HG03280 (cell line): ENCODE measurements around the gene LDLRAD3.

Experiments used
- ATAC-seq: cut with Tn5 transposase; IDR thresholded peaks from one replicate; pipeline ENCODE4 v1.9.1; 2021; ENCODE audit warnings: mild to moderate bottlenecking, moderate library complexity; ENCODE audit not compliant: unreplicated experiment

Gene LDLRAD3

GRCh38 chr11:36224209-36224882 lies 280.5 kb downstream of the LDLRAD3 start:
- ATAC-seq: no peak

- ATAC-seq: no peak
Observed at GRCh38 chr11:36227044-36227443, 283.2 kb downstream of the LDLRAD3 start.

GRCh38 chr11:36228689-36229088 lies 284.8 kb downstream of the LDLRAD3 start:
- no peak for ATAC-seq

GRCh38 chr11:36229091-36229705 lies 285.3 kb downstream of the LDLRAD3 start:
- no peak for ATAC-seq

- ATAC-seq: no peak
Observed at GRCh38 chr11:36230779-36231699, 287.2 kb downstream of the LDLRAD3 start.

- ATAC-seq: no peak
Observed at GRCh38 chr11:36233204-36233603, 289.3 kb downstream of the LDLRAD3 start.

- ATAC-seq: no peak
Observed at GRCh38 chr11:36234825-36235224, 291.0 kb downstream of the LDLRAD3 start.

- ATAC-seq: no peak
Observed at GRCh38 chr11:36235750-36236149, 291.9 kb downstream of the LDLRAD3 start.

GRCh38 chr11:36237391-36237790 lies 293.5 kb downstream of the LDLRAD3 start:
- no peak for ATAC-seq

GRCh38 chr11:36238036-36238631 lies 294.3 kb downstream of the LDLRAD3 start:
- ATAC-seq: no peak

GRCh38 chr11:36238881-36239280 lies 295.0 kb downstream of the LDLRAD3 start:
- ATAC-seq: no peak

- ATAC-seq: no peak
Observed at GRCh38 chr11:36239636-36240035, 295.8 kb downstream of the LDLRAD3 start.

- ATAC-seq: no peak
Observed at GRCh38 chr11:36240173-36240572, 296.3 kb downstream of the LDLRAD3 start.

- ATAC-seq: no peak
Observed at GRCh38 chr11:36240801-36241200, 296.9 kb downstream of the LDLRAD3 start.

- ATAC-seq: no peak
Observed at GRCh38 chr11:36241497-36241896, 297.6 kb downstream of the LDLRAD3 start.

GRCh38 chr11:36243641-36244040 lies 299.8 kb downstream of the LDLRAD3 start:
- no peak for ATAC-seq

GRCh38 chr11:36247493-36247892 lies 303.6 kb downstream of the LDLRAD3 start:
- ATAC-seq: no peak

- no peak for ATAC-seq
Observed at GRCh38 chr11:36248436-36248835, 304.6 kb downstream of the LDLRAD3 start.

- ATAC-seq: no peak
Observed at GRCh38 chr11:36249246-36249645, 305.4 kb downstream of the LDLRAD3 start.

- no peak for ATAC-seq
Observed at GRCh38 chr11:36251823-36252222, 308.0 kb downstream of the LDLRAD3 start.

- ATAC-seq: no peak
Observed at GRCh38 chr11:36253238-36253637, 309.4 kb downstream of the LDLRAD3 start.
